ENCODE measurements around the gene ROPN1.

The ROPN1 gene

GRCh38 chr3:123948449-123948848, 43.5 kb downstream of the ROPN1 start:
- no peak for DNase-seq (ENCODE audit: low spot score)

DNA sequence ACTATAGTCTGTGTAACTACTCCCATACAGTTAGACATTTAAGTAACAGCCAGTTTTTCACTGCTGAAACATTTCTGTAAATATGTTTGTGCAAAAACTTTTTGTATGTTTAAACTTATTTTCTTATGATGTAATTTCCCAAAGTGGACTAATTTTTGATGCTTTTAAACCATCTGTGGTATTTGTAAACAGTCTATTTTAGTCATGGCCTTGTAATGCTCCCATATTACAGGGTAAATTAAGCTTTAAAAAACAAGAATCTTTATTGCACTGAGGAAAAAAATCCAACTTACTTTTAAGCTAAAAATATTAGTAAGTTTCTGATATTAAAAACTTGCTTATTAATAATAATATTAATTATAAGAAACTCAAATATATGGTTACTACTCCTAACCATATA, 44.4 kb downstream of the ROPN1 start:
- DNase-seq (ENCODE audit: low spot score), result no peak

GRCh38 chr3:123941542-123941941, 50.4 kb downstream of the ROPN1 start:
- DNase-seq (ENCODE audit: low spot score), result no peak

GRCh38 chr3:123941121-123941520, 50.8 kb downstream of the ROPN1 start:
- no peak for DNase-seq (ENCODE audit: low spot score)

GRCh38 chr3:123939706-123940105, 52.2 kb downstream of the ROPN1 start:
- no peak for DNase-seq (ENCODE audit: low spot score)

GRCh38 chr3:123936400-123936799, 55.5 kb downstream of the ROPN1 start:
- no peak for DNase-seq (ENCODE audit: low spot score)

GRCh38 chr3:123935830-123936229, 56.1 kb downstream of the ROPN1 start:
- no peak for DNase-seq (ENCODE audit: low spot score)

DNA sequence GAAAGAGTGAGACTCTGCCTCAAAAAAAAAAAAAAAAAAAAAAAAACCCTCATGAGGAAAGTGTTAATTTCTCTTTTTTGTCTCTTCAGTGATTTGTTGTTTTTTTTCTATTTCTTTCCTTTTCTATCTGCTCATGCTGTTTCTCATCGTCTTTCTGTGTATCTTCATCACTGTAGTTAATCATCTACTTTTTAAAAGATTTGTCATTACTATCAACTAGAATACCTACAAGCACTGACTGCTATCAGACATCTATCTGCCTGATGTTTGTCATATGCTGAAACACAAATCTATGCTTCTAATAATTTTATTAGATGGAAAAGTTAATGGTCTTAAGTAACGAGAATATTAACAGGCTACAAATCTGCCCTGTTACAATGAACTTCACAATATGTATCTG, 57.7 kb downstream of the ROPN1 start:
- no peak for DNase-seq (ENCODE audit: low spot score)

DNA sequence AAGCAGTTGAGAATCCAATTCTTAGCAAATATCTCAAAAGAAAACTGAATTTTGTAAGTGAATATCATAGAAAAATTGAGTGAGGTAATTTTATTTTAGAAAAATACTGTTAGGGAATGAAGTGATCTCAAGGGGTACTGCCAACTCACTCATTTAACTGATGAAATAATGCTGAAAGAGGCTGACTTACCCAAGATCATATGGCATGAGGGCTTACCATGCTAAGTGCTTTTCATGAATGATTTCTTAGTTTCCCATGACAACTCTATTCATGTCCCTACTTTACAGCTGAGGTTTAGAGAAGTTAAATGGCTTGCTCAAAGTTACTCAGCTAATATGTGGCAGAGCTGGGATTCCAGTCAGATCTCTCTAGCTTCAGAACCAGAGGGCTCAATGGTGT, 61.5 kb downstream of the ROPN1 start:
- no peak for DNase-seq (ENCODE audit: low spot score)

DNA sequence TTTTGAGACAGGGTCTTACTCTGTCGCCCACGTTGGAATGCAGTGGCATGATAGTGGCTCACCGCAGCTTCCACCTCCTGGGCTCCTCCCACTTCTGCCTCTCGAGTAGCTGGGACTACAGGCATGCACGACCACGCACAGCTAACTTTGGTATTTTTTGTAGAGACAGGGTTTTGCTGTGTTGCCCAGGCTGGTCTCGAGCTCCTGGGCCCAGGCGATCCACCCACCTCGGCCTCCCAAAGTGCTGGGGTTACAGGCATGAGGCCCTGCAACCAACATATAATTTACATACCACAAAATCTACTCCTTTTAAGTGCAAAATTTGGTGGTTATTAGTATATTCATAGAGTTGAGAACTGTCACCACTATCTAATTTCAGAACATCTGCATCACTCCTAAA, 62.6 kb downstream of the ROPN1 start:
- DNase-seq (ENCODE audit: low spot score), result no peak

DNA sequence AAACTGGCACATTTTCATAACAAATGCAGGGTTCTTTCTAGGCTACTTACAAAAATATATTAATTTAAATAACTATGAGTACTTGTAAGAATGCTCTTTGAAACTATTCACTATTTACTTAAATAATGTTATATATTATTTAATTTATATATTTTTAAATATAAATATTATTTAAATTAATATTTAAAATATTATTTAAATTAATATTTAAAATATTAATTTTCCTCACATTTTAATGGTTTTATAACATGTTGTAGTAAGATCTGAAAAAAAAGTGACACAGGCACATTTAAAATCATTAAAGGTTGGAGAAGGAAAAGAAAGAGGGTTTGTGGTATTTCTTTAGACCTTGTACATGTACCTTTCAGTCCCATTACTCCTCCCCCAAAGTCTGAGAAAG, 65.5 kb downstream of the ROPN1 start:
- no peak for DNase-seq (ENCODE audit: low spot score)

GRCh38 chr3:123920868-123921267, 71.1 kb downstream of the ROPN1 start:
- DNase-seq (ENCODE audit: low spot score), result no peak

DNA sequence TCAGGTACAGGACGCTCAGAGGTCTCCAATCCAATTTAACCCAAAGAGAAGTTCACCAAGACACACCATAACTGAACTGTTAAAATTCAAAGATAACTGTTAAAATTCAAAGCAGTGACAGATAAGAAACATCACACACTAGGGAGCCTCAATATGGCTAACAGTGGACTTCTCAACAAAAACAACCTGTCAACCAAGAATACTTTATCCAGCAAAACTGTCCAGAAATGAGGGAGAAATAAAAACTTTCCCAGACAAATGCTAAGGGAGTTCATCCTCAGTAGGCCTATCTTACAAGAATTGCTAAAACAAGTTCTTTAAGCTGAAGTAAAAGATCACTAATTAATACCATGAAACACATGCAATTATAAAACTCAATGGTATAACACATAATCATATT, 71.5 kb downstream of the ROPN1 start:
- no peak for DNase-seq (ENCODE audit: low spot score)

GRCh38 chr3:123919353-123919752, 72.6 kb downstream of the ROPN1 start:
- DNase-seq (ENCODE audit: low spot score), result no peak

Measured in globus pallidus (tissue), 1 donor.